HUES64 (cell line): ENCODE measurements around the gene DHX34.
"Not testable (repeated sequence)": the region's sequence is repeated elsewhere in the genome, so short reads cannot be mapped to it uniquely, and the experiment has no call there.

Source experiments
- H3K27ac ChIP-seq: 2 replicates; pipeline ENCODE4 v1.7.0; 2013; ENCODE audit warnings: low read depth, low read length, inconsistent platforms
- H3K27me3 ChIP-seq: 2 replicates; pipeline ENCODE4 v1.6.1; 2013; ENCODE audit warnings: mild to moderate bottlenecking, low read length; ENCODE audit not compliant: insufficient read depth
- H3K36me3 ChIP-seq: 2 replicates; pipeline ENCODE4 v1.6.1; 2013; ENCODE audit warnings: mild to moderate bottlenecking, low read length; ENCODE audit not compliant: insufficient read depth
- H3K4me1 ChIP-seq: 2 replicates; pipeline ENCODE4 v1.6.1; 2013; ENCODE audit warnings: mild to moderate bottlenecking, low read length, moderate library complexity; ENCODE audit not compliant: insufficient read depth
- H3K4me3 ChIP-seq: 2 replicates; pipeline ENCODE4 v1.5.1; 2013; ENCODE audit warnings: mild to moderate bottlenecking, low read length, moderate library complexity
- H3K9ac ChIP-seq: 2 replicates; pipeline ENCODE4 v1.6.1; 2013; ENCODE audit warnings: mild to moderate bottlenecking, low read depth, low read length
- H3K9me3 ChIP-seq: 2 replicates; pipeline ENCODE4 v1.6.1; 2013; ENCODE audit warnings: low read depth, low read length; ENCODE audit not compliant: insufficient read depth
- WGBS: fragments of 150-250, 120-280 bp; methylation state at CpG from one replicate; pipeline ENCODE4 v1.1.7; 2013; ENCODE audit warnings: missing lambda C conversion rate; 5-methylcytosine and 5-hydroxymethylcytosine counted together

DHX34 gene

DNA sequence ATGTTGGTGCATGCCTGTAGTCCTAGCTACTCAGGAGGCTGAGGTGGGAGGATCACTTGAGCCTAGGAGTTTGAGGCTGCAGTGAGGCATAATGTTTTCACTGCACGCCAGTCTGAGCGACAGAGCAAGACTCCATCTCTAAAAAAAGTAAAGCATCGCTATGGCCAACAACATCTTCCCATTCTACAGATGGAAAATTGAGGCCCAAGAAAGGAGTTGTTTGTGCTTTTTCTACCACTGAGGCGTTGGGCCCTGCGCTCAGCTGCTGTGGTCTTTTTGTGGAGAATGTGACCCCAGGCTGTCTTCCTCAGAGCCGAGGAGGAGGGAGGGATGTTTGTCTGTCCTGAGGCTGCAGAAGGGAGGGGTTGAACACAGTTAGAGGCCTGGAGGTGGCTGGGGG is 17.6 kb upstream of the DHX34 start:
- Histone ChIP-seq H3K9me3 (no peaks in the 10 kb centered on the region), H3K4me1 (no peaks in the 10 kb centered on the region), H3K27ac (no peak overlapping the region), H3K4me3 (no peak overlapping the region), H3K36me3 (no peaks in the 10 kb centered on the region), H3K9ac (no peak overlapping the region), H3K27me3 (no peaks in the 10 kb centered on the region)
- 95% methylated on average over 6 of the region's 6 CpGs for WGBS

DNA sequence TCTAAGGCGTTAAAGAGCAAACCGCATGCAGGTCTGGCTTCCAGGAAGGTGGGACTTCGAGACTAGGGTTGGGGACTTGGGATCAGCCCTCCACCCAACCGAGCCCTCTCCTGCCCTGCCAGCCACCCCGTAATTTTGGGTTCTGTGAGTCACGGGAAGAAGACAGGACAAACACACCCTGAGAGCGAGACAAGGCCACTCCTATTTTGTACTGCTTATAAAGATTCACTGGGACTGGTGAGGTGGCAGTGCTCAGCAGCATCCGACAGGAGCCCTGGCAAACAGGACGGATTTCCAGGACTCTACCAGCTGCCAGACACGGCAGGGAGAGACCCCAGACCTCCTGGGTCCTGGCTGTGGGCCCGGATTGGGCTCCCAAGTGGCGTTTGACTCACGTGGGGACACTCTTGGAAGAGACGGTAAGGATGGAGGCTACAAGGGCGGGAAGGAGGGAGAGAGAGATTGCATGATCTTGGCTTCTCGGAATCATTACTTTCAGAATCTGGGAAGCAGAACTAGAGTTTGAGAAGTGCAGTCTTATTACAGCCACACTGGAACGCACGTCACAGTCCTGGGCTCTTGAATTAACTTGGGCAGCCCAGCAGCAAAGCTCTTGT is 17.1 kb upstream of the DHX34 start, which contains the start of gene C5AR2:
TSS of gene C5AR2 (plus strand) at position 245 of the 617 bp plus-strand sequence. CDS start 8,625 bp downstream, outside the sequence.
- 85% methylated on average over 18 of the region's 18 CpGs for WGBS
- H3K36me3 ChIP-seq = no peaks in the 10 kb centered on the region
- H3K4me3 ChIP-seq = no peak within 1 kb of the TSS
- no peaks in the 10 kb centered on the region for H3K9me3 ChIP-seq
- H3K27me3 ChIP-seq = no peaks in the 10 kb centered on the region
- no peaks in the 10 kb centered on the region for H3K4me1 ChIP-seq
- H3K9ac ChIP-seq = no peak within 1 kb of the TSS
- H3K27ac ChIP-seq = no peak within 1 kb of the TSS

DNA sequence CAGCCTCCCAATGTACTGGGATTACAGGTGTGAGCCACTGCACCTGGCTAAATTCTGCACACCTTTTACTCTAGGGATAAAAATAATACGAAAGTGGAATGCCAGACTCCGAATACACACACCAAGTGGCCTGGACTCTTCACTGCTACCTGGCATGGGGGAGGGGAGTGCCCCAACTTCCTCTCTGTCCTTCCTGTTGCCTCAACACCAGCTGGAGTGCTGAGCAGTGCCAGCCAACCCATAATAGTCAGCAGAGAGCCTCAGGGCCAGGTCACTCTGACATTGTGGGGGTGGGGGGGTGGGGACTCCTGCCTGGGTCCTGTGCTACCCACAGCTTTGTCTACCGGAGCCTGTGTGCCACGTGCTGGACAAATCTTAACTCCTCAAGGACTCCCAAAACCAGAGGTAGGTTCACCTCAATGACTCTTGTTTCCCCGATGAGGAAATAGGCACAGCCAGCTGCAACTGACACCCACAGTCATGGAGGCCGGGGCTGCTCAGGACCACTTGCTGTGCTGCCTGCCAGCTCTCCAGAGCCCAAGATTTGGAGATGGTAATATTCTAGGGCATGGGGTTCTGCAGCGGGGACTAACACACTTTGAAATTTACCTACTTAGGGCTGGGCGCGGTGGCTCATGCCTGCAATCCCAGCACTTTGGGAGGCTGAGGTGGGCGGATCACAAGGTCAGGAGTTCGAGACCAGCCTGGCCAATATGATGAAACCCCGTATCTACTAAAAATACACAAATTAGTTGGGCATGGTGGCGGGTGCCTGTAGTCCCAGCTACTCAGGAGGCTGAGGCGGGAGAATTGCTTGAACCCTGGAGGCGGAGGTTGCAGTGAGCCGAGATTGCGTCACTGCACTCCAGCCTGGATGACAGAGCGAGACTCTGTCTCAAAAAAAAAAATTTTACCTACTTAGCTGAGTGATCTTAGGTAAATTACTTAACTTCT is 12.1 kb upstream of the DHX34 start:
- not testable (repeated sequence) for H3K36me3 ChIP-seq, H3K4me3 ChIP-seq, H3K9ac ChIP-seq, H3K9me3 ChIP-seq, H3K4me1 ChIP-seq, H3K27ac ChIP-seq, H3K27me3 ChIP-seq
- WGBS = 90% methylated on average over 15 of the region's 18 CpGs

DNA sequence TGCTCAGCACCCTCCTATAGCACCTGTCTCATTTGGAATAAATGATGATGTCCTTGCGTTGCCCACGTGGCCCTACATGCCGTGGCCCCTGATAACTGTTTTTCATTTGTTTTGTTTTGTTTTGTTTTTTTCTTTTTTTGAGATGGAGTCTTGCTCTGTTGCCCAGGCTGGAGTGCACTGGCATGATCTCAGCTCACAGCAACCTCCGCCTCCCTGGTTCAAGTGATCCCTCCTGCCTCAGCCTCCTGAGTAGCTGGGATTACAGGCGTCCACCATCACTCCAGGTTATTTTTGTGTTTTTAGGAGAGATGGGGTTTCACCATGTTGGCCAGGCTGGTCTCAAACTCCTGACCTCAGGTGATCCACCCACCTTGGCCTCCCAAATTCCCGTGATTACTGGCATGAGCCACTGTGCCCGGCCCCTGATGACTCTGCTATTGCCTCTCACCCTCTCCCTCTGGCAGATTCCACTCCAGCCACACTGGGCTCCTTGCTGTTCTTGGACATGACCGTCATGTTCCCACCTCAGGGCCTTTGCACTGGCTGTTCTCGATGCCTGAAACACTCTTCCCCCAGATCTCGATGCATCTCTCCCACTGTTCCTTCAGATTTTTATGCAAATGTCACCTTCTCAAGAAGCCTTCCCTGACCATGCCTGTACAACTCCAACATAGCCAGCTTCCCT is 9.8 kb upstream of the DHX34 start:
- H3K9ac ChIP-seq = no peak overlapping the region
- H3K4me3 ChIP-seq = no peak overlapping the region
- no peak overlapping the region for H3K27ac ChIP-seq
- no peaks in the 10 kb centered on the region for H3K36me3 ChIP-seq
- no peaks in the 10 kb centered on the region for H3K27me3 ChIP-seq
- 85% methylated on average over 10 of the region's 10 CpGs for WGBS
- no peaks in the 10 kb centered on the region for H3K9me3 ChIP-seq
- no peaks in the 10 kb centered on the region for H3K4me1 ChIP-seq

DNA sequence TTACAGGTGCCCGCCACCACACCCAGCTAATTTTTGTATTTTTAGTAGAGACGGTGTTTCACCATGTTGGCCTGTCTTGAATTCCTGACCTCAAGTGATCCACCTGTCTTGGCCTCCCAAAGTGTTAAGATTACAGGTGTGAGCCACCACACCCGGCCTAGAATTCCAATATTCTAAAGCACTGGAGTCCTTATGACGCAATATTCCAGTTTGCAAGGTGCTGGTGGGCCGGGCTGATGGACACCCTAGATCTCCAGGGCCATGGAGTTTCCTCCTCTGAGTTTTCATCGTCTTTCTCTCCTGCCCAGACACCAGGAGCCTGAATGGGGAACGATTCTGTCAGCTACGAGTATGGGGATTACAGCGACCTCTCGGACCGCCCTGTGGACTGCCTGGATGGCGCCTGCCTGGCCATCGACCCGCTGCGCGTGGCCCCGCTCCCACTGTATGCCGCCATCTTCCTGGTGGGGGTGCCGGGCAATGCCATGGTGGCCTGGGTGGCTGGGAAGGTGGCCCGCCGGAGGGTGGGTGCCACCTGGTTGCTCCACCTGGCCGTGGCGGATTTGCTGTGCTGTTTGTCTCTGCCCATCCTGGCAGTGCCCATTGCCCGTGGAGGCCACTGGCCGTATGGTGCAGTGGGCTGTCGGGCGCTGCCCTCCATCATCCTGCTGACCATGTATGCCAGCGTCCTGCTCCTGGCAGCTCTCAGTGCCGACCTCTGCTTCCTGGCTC is 8.5 kb upstream of the DHX34 start:
- no peak overlapping the region for H3K4me3 ChIP-seq
- WGBS = 95% methylated on average over 29 of the region's 29 CpGs
- no peaks in the 10 kb centered on the region for H3K36me3 ChIP-seq
- H3K9me3 ChIP-seq = no peaks in the 10 kb centered on the region
- H3K9ac ChIP-seq = no peak overlapping the region
- no peak overlapping the region for H3K27ac ChIP-seq
- no peaks in the 10 kb centered on the region for H3K4me1 ChIP-seq
- no peaks in the 10 kb centered on the region for H3K27me3 ChIP-seq

DNA sequence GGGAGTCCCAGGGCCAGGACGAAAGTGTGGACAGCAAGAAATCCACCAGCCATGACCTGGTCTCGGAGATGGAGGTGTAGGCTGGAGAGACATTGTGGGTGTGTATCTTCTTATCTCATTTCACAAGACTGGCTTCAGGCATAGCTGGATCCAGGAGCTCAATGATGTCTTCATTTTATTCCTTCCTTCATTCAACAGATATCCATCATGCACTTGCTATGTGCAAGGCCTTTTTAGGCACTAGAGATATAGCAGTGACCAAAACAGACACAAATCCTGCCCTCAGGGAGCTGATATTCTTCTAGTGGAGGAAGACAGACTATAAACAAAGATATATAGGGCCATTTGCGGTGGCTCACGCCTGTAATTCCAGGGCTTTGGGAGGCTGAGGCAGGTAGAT is 7.4 kb upstream of the DHX34 start:
- Histone ChIP-seq H3K4me3 (no peak overlapping the region), H3K36me3 (no peaks in the 10 kb centered on the region), H3K27me3 (no peaks in the 10 kb centered on the region), H3K27ac (no peak overlapping the region), H3K4me1 (no peaks in the 10 kb centered on the region), H3K9me3 (no peaks in the 10 kb centered on the region), H3K9ac (no peak overlapping the region)
- 86% methylated on average over 4 of the region's 4 CpGs for WGBS

DNA sequence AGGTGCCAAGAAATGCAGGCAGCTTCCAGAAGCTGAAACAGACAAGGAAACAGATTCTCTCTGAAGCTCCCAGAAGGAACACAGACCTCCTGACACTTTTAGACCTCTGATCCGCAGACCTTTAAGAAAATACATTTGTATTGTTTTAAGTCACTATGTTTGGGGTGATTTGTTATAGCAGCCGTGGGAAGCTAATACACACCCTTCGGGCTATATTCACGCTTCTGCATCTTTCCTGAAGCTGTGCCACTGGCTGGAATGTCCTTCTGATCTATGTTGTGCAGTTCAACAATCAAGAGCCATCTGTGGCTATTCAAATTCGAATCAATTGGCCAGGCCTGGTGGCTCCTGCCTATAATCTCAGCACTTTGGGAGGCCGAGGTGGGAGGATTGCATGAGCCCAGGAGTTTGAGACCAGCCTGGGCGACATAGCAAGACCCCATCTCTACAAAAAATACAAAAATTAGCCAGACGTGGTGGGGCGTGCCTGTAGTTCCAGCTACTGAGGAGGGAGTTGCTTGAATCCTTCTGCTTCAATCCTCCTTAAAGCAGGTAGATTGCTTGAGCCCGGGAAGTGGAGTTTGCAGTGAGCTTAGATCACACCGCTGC is 5.8 kb upstream of the DHX34 start:
- Histone ChIP-seq H3K9me3 (no peaks in the 10 kb centered on the region), H3K27me3 (no peaks in the 10 kb centered on the region), H3K36me3 (no peaks in the 10 kb centered on the region), H3K4me3 (no peak overlapping the region), H3K4me1 (no peaks in the 10 kb centered on the region), H3K27ac (no peak overlapping the region), H3K9ac (no peak overlapping the region)
- 89% methylated on average over 11 of the region's 11 CpGs for WGBS

DNA sequence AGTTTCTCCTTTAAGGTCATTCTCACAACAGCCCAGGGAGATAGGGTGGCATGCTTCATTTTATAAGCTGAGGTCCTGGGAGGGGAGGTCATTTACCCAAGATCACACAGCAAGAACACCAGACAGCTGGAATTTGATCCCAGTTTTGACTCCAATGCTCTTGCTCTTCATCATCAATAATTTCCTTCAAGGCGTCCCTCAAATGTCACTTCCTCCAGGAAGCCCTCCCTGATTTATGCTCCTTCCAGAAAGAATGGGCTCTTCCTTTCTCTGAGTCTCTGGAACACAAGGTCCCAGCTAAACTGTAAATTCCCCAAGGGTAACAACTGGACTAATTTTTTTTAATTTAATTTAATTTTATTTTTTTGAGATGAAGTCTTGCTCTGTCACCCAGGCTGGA is 4.7 kb upstream of the DHX34 start:
- H3K36me3 ChIP-seq = no peaks in the 10 kb centered on the region
- H3K4me1 ChIP-seq = no peaks in the 10 kb centered on the region
- H3K27ac ChIP-seq = no peak overlapping the region
- 83% methylated on average over 1 of the region's 1 CpG for WGBS
- no peak overlapping the region for H3K4me3 ChIP-seq
- no peaks in the 10 kb centered on the region for H3K9me3 ChIP-seq
- no peak overlapping the region for H3K9ac ChIP-seq
- H3K27me3 ChIP-seq = no peaks in the 10 kb centered on the region

DNA sequence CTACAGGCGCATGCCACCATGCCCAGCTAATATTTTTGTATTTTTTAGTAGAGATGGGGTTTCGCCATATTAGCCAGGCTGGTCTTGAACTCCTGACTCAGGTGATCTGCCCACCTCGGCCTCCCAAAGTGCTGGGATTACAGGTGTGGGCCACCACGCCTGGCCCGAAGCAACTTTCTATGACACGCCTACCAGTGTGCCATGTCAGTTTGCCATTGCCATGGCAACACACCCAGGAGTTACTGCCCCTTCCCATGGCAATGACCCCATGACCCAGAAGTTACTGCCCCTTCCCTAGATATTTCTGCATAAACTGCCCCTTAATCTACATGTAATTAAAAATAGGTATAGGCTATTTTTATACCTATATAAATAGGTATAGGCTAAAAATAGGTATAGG is 3.1 kb upstream of the DHX34 start:
- not testable (repeated sequence) for H3K27me3 ChIP-seq, H3K27ac ChIP-seq, H3K9me3 ChIP-seq, H3K4me1 ChIP-seq, H3K9ac ChIP-seq, H3K36me3 ChIP-seq, H3K4me3 ChIP-seq
- WGBS = 92% methylated on average over 6 of the region's 6 CpGs

DNA sequence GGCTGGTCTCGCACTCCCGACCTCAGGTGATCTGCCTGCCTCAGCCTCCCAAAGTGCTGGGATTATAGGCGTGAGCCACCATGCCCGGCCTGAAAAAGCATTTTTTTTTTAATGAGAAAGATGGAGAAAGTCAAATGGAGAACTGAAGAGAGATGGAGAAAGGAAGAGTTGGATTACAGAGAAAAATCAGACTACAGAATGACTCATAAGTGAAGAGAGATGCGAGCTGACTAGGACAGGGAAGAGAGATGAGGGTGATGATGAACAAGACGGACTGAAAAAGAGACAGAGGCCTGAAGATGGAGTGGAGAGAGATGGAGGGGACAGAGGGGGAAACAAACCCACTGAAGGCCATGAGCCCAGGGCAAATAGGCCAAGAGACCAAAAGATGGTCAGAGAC is 1.5 kb downstream of the DHX34 start:
- Histone ChIP-seq H3K27me3 (no peaks in the 10 kb centered on the region), H3K4me1 (no peaks in the 10 kb centered on the region), H3K9ac (no peak overlapping the region), H3K27ac (no peak overlapping the region), H3K36me3 (peaks cover 36% of the 10 kb centered on the region), H3K4me3 (no peak overlapping the region), H3K9me3 (no peaks in the 10 kb centered on the region)
- WGBS = 94% methylated on average over 6 of the region's 6 CpGs
